HG03469 (cell line): Measurements from ENCODE around the gene TUFM.
"Not testable (repeated sequence)": the region's sequence is repeated elsewhere in the genome, so short reads cannot be mapped to it uniquely, and the experiment has no call there.

Experiments used
- ATAC-seq: cut with Tn5 transposase; IDR thresholded peaks from one replicate; pipeline ENCODE4 v1.9.1; 2021; ENCODE audit warnings: mild to moderate bottlenecking, moderate library complexity, moderate number of reproducible peaks; ENCODE audit not compliant: unreplicated experiment

TUFM gene

DNA sequence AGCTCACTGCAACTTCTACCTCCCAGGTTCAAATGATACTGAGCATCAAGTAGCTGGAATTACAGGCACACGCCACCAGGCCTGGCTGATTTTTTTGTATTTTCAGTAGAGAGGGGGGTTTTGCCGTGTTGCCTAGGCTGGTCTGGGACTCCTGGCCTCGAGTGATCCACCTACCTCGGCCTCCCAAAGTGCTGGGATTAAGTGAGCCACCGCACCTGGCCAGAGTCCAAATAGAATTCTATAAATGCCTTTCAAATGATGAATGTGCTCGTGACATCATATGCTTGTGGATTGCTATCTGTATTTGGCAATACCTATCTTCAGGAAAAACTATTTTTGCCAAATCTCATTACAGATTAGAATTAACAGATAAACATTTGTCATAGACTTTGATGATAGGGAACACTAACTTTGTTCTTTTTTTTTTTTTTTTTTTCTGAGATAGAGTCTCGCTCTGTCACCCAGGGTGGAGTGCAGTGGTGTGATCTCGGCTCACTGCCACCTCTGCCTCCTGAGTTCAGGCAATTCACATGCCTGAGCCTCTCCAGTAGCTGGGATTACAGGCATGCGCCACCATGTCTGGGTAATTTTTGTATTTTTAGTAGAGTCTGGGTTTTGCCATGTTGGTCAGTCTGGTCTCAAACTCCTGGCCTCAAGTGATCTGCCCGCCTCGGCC lies 38.6 kb downstream of the TUFM start:
- ATAC-seq, result not testable (repeated sequence)

DNA sequence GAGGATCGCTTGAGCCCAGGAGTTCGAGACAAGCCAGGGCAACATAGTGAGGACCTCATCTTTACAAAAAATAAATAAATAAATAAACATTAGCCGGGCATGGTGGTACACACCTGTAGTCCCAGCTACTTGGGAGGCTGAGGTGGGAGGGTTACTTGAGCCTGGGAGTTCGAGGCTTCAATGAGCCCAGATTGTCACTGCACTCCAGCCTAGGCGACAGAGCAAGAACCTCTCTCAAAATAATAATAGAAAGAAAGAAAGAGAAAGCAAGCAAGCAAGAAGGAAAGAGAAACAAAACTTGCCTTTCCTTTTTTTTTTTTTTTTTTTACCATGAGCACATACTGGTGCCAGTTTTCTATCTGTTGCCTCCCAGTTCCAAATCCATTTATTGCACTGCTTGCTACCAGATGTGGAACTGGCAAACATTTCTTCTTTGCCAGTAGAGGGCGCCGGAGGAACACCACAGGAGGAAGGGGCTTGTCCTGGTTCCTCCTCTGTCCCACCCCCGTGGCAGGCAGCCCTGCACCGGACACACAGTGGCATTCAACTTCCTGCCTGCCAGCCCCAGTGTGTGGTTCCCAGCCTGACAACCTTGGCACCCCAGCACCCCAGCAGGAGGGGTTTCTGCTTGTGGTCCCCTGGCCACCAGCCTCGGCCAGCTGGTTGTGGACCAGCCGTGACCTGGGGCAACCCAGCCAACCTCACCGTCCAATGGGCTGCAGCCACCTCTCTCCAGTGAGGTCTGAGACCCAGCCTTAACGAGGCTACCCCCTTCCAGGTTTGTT lies 43.7 kb downstream of the TUFM start:
- not testable (repeated sequence) for ATAC-seq
